HG02938 (cell line): ENCODE results near the gene DPH6.
"Not testable (repeated sequence)": the region's sequence is repeated elsewhere in the genome, so short reads cannot be mapped to it uniquely, and the experiment has no call there.

ENCODE experiments used
- ATAC-seq: cut with Tn5 transposase; IDR thresholded peaks from one replicate; pipeline ENCODE4 v1.9.1; 2021; ENCODE audit warnings: mild to moderate bottlenecking, moderate library complexity; ENCODE audit not compliant: unreplicated experiment

The DPH6 gene

DNA sequence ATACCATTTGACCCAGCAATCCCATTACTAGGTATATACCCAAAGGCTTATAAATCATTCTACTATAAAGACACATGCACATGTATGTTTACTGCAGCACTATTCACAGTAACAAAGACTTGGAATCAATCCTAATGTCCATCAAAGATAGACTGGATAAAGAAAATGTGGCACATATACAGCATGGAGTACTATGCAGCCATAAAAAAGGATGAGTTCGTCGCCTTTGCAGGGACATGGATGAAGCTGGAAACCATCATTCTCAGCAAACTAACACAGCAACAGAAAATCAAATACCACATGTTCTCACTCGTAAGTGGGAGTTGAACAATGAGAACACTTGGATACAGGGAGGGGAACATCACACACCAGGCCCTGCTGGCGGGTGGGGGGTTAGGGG is 104.7 kb downstream of the DPH6 start:
- ATAC-seq, result not testable (repeated sequence)

DNA sequence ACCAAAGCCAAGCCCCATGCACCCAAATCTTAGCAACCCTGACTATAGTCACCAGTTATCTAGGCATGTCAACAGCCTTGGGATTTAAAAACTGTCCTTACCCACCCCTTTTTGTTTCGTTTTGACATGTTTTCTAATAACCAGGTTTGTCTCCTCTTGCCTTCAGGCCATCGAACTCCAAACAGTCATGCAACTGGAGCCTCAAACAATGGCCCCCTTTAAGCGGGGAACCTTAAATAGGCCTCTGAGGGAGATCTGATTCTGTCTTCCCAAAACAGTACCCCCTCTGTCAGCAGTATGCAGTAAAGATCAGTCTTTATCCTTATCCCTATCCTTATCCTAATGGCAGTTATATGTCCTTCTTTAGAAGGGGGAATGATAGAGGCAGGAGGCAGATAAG is 105.7 kb downstream of the DPH6 start:
- no peak for ATAC-seq

DNA sequence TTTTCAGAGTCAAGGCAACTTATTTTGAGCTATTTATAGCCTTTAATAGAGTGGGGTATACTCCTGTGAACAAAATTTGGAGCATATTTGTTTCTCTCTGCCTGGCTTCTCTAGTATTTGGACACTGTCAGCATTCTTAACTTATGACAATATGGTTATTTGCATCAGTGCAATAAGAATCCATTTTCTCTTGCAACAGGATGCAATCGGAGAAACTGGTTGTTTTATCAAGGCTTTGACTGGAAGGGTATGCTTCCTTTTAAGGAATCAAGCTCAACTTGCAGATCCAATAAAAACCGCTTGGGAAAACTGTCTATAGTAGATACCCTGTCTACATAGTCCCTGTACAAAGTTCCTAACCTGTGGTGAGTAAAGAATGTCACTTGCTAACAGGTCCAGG is 106.7 kb downstream of the DPH6 start:
- ATAC-seq, result no peak

DNA sequence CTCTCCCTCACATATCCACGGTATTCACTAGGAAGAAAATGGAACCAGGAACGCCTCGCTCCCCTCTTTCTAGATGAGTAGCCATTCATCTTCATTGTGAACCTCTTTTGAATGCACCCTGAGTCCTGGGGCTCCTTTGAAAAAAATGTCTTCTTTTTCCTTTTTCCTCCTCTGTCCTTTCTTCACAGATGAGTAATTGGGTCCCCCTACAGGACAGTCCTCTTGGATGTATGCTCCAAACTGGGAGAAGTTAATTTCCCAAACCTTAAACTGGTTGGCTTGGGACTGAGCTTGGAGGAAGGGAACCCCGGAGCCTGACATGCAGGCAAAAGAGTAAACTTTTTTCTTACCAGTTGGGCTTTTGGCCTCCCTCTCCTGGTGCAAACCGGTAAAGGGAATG is 108.8 kb downstream of the DPH6 start:
- no peak for ATAC-seq

DNA sequence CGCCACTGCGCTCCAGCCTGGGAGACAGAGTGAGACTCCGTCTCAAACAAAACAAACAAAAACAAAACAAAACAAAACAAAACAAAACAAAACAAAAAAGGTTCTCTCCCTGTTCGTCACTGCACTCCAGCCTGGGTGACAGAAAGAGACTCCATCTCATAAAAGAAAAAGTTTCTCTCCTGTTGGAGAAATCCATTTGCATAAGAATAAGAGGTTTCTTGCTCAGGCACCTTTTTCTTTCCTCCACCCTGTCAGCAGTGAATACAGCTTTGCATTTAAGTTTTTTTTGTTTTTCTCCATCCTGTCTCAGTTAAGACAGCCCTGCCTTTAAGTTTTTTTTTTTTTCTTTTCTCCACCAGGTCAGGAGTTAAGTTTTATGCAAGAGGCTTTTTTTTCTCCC is 109.5 kb downstream of the DPH6 start:
- ATAC-seq, result no peak

DNA sequence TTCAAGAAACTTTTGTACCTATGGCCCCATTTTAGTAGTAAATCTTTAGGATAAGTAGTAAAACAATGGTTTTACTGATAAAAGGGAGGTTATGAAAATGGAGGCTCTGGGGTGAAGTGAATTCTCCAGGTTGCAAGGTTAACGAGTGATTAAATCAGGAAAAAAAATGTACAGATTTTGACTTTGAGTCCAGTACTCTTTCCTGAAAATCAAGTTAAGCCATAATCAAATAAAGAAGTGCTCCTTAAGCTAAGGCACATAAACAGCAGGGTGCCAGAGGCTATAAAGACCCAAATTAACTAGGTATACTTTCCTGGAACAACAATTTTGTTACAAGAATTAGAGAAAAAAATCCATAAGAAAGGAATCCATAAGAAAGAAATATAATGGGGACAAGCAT is 114.7 kb downstream of the DPH6 start:
- no peak for ATAC-seq

DNA sequence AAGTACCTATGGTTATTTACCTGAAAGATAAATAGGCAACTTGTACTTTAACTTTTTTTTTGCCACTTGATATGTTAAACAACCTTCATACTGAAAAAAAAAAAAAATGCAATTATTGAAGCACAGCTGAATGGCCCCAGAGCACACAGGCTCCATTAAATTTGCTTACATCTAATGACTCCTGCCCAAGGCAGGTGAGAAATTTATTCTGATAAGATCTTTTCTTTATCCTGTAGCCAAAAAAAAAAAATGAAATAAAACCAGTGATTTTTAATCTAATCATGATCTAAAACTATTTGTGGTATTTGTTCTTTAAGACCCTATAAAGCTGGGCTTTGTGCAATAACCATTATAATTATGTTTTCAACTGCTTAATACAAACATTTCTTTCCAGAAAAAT is 115.7 kb downstream of the DPH6 start:
- ATAC-seq, result no peak

DNA sequence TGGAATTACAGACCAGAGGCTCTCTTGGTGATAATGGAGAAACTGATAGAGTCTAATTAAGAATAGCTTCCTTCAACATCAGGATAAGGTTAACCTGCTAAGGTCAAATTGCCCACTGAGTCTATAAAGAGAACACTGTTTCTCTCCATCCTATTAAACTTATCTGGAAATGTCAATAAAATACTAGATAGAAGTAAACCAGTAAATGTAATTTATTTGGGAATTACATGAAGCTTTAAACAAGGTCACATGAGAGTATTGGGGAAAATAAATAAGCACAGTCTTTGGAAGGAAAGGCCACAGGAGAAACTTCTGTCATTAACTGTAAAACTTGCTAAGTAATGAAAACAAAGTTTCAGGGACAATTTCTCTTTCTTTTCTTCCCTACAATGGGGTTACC is 118.5 kb downstream of the DPH6 start:
- no peak for ATAC-seq

DNA sequence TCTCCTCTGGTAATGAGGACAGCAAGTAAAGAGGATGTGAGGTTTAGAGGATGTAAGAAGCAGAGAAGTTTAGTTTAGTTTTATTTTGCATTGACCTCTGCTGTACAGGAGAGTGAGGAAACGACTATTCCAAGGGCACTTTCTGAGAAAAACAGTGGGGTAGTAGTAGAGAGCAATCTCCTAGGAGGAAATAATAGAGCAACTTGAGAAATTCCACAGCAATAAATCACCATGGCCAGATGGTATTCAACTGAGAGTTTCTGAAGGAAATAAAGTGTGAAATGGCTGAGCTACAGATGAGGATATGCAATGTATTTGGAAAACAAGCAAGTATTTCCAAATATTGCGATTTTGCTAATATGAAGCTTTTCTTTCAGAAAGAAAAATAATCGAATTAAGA is 118.9 kb downstream of the DPH6 start:
- no peak for ATAC-seq

DNA sequence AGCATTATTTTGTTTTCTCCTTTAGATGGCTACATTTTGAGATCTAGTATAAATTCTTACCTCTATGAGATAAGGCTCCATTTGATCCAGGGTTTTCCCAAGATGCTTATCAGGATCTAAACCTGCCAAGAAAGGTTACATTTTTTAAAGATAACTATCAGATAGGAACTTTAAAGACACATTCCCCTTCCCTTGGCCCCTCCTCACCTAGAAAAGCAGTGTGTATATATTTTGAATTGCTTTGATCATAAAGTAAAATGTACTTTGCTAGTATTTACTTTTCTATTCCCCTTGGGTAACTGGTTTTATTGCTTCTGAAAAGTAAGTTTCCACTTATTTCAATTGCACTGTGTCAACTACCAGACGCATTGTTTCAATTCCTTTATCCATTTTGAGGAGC is 135.2 kb downstream of the DPH6 start:
- no peak for ATAC-seq

DNA sequence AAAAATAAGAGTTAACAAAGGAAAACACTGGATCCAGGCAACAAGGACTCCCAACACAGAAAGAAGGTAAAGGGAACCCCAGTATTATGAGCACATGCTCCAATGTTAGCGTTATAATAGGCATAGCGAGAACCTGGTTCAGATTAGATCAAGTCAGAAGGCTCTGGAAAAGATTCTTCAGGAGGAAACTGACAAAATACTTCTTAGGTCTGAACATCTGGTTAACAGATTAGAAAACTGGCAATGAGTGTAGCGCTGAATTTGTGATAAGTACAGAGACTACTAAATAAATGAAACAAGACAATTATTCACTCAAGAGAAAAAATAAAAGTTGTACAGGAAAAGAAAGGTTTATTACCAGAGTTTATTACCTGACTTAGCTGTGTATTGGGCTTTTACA is 146.1 kb downstream of the DPH6 start:
- no peak for ATAC-seq

DNA sequence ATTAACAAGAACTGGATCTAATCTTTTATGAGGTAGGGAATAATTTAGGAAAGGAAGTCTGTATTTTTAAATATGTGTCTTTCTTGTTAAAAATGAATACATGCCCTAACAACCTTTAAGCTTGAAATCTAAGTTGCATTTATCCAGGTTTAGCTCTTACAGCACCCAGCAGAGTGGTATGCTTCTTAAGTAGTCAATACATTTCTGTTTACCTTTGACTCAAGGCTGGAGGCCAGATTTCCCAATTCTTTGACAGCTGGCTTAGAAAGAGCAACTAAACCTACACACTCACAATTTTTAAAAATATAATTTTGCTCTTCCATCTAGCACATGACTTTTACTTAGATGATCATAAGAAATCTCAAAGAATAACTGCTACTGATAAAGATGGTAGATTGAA is 148.9 kb downstream of the DPH6 start:
- ATAC-seq, result no peak

DNA sequence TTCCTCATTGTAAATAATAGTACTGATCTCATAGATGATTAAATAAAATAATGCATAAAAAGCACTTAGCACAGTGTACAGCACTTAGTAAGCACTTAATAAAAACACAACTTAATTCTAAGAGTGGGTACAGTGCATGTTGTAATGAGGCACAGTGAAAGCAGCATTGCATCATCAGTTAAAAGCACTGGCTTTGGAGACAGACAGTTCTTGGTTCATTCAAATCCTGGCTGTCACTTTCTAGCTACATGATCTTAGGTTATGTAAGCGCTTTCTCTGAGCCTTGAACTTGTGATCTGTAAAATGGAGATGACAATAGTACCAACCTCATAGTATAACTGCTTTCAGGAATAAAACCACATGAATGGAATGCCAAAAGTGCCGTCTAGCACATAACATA is 151.5 kb downstream of the DPH6 start:
- ATAC-seq, result no peak

DNA sequence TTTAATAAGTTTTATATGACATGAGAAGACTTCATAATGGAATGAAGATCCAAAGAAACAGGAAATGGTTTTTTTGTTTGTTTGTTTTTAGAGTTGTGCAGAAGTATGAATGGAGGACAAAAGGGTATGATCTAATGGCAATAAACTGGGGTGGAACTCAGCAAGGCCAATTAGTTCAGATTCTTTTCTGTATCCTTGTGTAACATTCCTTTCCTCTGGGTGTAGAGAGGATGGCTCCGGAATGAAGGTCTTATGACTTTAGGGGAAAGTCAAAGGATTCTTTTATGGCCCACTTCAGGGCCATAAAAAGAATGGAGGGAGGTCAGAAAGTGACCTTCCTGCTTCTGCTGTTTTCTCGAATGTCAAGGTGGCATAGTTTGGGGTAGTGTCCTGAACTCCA is 152.6 kb downstream of the DPH6 start:
- ATAC-seq, result no peak

DNA sequence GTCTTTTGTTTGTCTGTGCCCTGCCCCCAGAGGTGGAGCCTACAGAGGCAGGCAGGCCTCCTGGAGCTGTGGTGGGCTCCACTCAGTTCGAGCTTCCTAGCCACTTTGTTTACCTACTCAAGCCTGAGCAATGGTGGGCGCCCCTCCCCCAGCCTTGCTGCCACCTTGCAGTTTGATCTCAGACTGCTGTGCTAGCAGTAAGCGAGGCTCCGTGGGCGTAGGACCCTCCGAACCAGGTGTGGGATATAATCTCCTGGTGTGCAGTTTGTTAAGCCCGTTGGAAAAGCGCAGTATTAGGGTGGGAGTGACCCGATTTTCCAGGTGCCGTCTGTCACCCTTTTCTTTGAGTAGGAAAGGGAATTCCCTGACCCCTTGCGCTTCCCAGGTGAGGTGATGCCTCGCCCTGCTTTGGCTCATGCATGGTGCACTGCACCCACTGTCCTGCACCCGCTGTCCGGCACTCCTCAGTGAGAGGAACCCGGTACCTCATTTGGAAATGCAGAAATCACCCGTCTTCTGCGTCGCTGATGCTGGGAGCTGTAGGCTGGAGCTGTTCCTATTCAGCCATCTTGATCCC is 154.5 kb downstream of the DPH6 start:
- not testable (repeated sequence) for ATAC-seq

DNA sequence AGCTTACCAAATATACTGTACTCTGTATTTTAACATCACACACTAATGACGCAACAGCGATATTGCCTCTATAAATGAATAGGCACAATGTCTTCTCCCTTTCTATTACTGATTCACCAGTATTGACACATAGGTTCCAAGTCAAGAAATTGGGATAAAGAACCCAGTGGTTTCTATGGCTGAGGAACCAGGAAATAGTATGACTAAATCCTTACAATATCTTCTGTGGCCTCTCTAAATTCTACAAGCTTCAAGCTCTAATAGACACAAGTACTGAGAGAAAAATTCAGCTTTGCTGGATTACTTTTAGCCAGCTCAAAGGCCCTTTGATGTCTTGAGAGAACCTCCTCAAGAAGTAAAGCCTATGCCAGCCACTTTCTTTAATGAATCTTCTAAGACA is 162.5 kb downstream of the DPH6 start:
- no peak for ATAC-seq

DNA sequence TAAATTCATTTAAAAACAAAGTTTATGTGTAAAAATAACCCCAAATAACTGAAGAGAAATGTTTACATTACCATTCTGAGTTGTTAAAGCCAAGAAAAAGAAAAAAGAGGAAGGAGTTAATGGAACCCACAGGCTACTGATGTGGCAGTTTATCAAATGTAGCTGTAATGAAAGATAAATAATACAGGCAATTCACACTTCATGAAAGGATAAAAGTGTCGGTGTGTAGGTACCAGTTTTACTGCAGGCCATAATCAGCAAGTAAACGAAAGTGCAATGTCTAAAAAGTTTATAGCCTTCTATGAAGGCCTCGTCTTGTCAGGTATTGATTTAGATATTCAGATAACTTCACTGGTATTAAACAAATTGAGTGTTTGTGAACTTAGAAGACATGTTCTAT is 164.6 kb downstream of the DPH6 start:
- ATAC-seq, result no peak

DNA sequence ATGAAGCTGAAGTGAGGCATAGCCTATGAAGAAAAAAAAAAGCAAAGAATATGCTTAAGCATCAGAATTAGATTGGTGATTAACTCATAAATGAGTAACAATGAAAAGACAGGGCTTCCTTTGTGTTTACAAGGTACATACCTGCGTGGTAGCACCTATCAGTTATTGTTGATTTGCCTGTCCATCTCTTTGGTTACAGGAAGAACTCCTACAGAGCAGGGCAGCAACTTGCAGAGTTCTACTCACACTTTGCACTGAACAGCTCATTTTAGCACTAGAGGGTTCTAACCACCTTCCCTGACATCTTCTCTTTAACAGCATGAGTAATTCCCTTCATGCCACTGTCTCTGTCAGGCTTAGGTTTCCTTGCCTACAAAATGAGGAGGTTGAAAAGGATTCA is 166.0 kb downstream of the DPH6 start:
- no peak for ATAC-seq

DNA sequence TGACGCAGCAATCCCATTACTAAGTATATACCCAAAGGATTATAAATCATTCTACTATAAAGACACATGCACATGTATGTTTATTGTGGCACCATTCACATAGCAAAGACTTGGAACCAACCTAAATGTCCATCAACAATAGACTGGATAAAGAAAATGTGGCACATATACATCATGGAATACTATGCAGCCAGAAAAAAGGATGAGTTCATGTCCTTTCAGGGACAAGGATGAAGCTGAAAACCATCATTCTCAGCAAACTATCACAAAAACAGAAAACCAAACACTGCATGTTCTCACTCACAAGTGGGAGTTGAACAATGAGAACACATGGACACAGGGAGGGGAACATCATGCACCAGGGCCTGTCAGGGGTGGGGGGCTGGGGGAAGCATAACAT is 167.5 kb downstream of the DPH6 start:
- ATAC-seq, result not testable (repeated sequence)

DNA sequence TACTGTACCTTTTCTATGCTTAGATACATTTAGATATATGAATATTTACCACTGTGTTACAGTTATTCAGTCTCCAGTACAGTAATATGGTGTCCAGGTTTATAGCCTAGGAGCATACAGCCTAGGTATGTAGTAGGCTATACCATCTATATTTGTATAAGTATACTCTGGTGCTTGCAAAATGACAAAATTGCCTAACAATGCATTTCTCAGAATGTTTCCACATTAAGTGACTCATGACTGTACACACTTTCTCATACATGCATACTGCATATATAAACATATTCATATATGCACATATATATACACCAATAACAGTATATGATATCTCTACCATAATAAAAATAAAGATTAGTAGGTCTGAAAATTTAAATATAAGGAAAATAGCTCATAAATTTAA is 169.3 kb downstream of the DPH6 start:
- ATAC-seq, result no peak

DNA sequence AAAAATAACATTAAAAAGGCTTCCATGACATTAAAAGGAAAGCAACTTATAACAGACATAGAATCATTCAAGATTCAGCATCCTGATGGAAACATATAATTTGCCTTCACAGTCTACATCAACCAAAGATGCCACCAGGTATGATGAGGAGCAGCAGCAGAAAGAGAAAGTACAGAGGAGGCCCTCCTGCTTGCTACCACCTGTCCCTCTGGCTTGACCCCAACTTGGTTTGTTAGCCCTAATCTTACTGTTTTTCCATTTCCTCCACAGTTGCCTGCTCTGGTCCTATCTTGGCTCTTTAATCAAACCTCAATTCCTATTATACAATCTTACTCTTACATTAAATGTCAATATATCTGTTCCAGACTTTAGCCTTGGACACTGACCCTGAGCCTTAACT is 171.3 kb downstream of the DPH6 start:
- ATAC-seq, result no peak

DNA sequence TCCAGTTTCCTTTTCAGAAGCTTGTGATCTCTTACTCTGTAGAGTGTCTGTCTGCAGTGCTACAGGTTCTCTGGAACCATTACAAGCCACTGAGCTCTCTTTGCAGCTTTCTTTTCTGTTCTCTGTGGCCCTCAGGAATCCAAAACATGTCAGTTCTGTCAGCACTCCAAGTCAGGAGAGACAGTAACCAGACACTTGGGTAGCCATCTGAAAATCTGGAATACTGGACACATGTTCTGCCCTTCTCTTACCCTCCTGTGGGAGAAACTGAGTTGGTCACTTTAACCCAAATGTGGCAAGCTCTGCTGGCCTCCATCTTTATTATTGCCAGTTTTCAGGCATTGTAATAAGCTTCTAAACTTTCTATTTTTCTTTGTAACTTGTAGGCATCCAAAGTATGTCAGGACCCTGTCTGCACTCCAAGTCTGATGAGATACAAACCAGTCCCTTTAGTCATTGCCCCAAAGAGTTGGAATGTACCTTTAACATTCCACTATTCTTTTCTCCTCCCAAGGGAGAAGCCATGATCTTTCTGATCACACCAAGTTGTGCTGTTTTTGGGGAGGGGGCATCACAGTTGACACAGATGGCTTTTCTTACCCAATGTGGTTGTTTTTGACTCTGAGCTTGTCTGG is 183.7 kb downstream of the DPH6 start:
- no peak for ATAC-seq

DNA sequence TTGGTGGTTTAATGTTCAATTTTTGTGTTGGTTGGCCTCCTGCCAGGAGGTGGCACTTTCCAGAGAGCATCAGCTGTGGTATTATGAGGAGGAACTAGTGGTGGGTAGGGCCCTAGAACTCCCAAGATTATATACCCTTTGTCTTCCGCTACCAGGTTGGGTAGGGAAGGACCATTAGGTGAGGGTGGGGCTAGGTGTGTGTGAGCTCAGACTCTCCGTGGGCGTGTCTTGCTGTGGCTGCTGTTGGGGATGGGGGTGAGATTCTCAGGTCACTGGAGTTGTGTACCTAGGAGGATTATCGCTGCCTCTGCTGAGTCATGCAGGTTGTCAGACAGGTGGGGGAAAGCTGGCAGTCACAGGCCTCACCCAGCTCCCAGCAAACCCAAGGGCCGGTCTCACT is 187.1 kb downstream of the DPH6 start:
- no peak for ATAC-seq
